RPMI8226 (cell line): Measurements from ENCODE around the gene OR52E4.

ENCODE experiments used
- DNase-seq: peaks from one replicate; pipeline ENCODE4 v3.0.0-alpha.2; 2015

Gene OR52E4

DNA sequence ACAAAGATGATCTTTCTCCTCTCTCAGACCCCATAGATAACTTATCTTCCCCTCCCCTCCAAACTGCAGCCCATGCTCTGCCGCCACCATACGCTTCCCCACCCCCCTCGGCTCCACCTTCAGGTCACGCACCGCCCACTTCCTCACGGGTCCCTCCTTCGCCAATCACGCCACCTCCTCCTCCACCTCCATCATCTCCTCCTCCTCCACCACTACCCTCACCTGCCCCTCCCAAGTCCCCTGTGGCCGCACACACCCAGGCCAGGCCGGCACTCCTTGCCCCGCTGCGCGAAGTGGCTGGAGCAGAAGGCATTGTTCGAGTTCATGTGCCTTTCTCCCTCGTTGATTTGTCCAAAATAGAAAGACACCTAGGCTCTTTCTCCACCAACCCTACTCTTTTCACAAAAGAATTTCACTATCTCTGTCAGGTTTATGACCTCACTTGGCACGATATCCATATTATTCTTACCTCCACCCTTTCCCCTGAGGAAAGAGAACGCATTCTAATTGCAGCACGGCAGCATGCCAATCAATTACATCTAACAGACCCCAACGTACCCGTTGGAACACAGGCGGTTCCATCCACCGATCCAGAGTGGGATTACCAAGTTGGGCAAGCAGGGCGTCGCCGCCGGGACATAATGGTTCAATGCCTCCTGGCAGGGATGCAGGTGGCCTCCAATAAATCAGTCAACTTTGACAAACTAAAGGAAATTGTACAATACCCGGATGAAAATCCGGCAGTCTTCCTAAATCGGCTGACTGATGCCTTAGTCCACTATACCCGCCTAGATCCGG lies 49.3 kb downstream of the OR52E4 start:
- DNase-seq = no peak

- no peak for DNase-seq
Measured at GRCh38 chr11:5930614-5931013, 50.2 kb downstream of the OR52E4 start.

DNA sequence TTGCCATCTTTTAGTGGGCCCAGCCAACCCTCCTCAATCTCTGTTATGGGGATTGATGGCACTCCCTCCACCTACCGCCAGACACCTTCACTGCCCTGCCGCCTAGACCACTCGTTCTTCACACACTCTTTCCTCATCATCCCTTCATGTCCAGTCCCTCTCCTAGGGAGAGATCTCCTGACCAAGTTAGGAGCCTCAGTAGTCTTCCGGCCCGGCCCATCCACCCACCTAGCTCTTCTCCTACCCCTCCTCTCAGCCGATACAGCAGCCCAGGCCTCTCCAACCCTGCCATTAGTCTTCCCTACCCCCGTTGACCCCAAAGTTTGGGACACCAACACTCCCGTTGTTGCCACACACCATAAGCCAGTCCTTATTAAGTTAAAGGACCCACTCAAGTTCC lies 50.6 kb downstream of the OR52E4 start:
- no peak for DNase-seq

- DNase-seq = no peak
Measured at GRCh38 chr11:5932671-5933070, 52.2 kb downstream of the OR52E4 start.

GRCh38 chr11:5933116-5933515 lies 52.7 kb downstream of the OR52E4 start:
- DNase-seq = no peak
